Stimulated activated CD4-positive, alpha-beta T cell treated with anti-CD3 and anti-CD28 coated beads, Interleukin-2, amount 100 ng/mL, for 24 hours (primary cell): ENCODE data around the gene UTP11.
A peak's percentile ranks its signal among the peaks of the same experiment; 100 is the strongest.
"Not testable (repeated sequence)": the region's sequence is repeated elsewhere in the genome, so short reads cannot be mapped to it uniquely, and the experiment has no call there.

Source experiments
- DNase-seq, 2 donors: peaks; one replicate each; pipeline ENCODE4 v3.0.0-alpha.2; 2020

Gene UTP11

DNA sequence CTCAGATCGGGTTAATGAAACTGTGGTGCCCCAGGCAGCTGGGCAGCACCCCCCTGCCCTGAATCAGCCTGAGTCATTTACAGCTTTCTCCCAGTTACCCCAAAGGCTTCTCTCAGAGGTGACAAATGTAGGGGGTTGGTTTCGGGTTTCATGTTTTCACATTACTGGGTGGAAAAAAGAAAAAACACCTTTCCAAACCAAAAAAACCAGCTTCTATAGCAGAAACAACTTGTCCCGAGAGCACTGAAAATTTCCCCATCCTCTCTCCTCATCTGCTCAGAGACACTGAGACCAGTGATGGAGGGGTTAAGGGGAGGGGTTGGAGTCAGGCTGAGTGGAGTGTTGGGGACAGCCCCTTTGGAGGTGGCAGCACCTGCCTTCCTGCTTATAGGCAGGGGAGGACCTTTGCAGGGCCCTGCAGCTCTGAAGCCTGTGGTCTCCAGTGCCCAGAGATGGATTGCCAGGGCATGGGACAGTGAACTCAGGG lies 15.6 kb downstream of the UTP11 start:
- DNase-seq: peak; percentile 78 to 83

DNA sequence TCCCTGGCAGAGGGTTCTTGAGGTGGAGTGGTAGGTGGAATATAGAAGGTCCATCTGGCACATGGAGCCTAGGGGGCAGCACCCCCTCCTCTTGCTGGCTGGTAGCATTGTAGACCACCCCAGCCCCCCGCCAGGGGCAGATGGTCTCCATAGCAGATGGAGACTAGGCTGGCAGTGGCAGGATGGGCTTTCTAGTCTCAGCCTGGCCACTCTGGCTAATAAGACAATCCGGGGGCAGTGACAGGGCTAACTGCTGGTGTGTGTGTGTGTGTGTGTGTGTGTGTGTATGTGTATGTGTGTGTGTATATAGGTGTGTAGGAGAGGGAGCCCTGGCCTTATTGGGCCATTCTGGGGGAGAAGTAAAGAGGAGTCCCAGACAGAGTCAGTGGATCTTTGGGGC lies 16.1 kb downstream of the UTP11 start:
- no peak for DNase-seq

DNA sequence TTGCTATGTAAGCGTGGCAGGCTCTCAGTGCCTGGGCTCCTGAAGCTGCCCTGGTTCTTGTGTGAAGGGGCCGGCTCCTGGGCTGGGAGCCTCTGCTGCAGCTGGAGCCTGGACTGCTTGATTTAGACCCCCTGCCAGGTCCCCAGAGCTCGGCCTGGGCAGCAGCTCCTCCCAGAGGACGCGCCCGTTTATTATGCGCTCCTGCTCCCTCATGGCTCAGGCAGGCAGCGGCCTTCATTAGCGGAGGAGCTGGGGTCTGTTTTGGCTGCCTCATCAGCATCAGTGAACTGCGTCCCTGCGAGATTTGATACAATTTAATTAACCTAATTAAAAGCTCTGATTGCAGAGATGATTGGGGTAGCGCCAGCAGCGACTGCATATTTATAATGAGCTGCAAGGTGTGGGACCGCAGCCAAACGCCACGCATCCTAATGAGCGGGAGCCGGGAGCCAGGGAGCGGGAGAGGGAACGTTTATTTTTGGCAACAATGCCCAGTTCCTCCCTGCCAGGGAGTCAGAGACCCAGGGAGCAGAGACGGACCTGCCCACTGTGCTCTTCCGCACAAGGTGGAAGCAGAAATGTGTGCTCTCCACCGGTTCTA lies 16.6 kb downstream of the UTP11 start:
- no peak for DNase-seq

DNA sequence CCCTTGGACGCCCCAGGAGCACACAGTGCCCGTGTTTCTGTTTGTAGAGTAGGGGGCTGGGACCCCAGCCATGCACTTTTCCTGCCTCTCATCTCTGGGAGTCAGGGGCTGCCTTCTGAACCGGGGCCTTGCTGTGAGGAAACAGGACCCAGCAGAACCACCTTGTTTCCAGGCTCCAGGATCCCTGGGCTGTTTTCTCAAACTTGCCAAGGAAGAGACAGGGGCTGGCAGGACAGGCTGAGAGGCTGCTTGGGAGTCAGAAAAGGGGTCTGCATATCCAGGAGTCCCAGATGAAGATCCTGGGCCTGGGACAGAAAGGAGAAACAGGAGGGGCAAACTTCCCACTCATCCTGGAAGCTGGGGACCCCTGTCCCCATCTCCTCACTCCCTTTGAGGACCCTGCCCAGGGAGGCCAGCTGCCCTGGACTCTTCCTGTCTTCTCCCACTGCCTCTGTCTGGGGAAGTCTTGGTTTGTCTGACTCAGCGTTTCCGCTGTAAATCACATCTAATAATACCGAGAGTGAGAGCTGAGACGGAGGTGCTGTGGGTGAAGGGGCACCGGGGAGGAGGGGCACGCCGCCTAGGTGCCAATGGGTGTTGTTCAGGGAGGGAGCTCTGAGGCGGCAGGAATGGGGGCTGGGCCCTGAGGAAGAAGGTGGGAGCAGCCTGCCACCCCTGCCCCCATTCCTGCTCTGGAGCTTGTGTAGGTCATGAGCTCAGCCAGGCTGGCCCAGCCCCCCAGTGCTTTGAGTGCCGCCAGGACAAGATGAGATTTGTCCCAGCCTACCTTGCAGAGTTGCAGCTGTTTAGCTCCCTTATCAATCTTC lies 17.4 kb downstream of the UTP11 start:
- DNase-seq: peak; percentile 82 to 84

DNA sequence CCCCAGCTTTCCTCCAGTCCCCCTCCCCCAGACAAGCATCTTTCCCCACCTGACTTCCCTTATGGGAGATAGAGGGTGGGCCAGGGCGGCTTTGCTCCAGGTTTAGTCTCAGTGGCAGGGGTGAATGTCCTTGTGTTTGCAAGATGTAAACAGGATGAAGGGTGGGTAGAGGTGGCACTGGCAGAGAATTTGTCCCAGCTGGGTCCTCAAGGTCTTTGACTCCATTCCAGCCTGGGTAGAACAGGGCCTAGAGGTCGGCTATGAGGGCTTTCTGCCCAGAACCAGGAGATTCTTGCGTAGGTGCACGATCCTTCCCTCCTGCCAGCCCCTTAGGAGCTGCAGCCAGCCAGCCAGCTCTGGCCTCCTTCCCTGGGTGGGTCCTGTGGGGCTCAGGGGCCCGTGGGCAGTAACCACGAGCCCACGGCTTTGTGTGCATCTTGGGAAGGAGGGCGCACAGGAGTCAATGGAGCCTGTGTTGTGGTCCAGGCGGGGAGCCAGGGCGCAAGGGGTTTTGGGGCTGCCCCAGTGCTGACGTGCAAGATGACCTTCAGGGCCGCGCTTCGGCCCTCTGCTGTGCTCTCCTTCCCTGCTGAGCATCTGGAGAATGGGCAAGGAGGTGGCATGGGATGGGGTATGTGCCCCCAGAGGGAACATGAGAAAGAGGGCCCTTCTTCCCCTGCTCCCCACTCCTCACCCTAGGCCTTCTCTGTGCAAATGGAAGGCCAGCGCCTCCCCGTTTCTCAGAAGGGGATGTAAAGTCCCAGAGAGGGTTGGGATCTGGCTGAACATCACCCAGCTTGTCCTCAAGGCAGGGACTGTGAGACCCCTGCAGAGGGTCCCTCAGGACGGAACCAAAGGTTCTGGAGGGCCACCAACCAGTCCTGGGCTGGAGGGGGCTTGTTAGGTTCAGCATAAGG lies 18.3 kb downstream of the UTP11 start:
- no peak for DNase-seq

DNA sequence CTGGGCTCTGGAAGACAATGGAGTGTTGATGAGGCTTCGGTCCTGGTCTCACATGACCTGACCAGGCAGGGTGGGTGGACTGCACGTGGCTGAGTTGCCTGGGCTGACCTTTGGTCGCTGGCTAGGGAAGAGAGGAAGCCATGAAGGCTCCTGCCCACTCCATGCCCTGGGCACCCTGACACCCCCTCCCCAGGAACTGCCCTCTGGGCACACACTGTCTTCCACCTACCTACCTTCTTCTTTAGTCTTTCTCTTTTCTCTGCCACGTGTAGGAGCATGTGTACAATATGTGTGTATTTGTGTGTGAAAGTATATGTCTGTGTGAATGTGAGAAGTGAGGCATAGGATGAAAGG lies 19.0 kb downstream of the UTP11 start:
- DNase-seq: no peak

DNA sequence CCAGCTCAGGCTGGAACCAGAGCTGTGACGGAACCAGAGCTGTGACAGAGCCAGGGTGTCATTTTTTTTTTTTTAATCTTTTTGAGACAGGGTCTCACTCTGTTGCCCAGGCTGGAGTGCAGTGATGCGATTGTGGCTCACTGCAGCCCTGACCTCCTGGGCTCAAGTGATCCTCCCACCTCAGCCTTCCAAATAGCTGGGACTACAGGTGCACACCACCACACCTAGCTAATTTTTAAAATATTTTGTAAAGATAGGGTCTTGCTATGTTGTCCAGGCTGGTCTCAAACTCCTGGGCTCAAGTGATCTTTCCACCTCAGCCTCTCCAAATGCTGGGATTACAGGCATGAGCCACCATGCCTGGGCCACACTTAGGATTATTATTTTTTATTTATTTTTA lies 20.5 kb downstream of the UTP11 start:
- not testable (repeated sequence) for DNase-seq

DNA sequence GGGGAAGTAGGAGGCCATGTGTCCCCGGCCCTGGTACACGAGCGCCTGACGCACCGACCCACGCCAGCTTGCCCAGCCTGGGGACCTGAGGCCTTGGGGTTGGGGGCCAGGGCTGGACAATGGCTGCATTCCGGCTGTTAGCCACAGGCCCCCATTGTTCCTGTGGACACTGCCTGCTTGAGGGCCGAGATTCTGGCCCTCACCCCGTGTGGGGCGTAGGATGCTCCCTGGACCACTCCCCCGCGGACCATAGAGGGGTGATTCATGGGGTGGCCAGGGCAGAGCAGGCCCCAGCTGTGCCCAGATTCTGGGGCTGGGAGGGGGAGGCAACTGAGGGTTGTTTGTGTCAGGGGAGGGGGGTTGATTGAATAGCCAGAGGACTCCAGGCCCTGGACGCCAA lies 22.3 kb downstream of the UTP11 start:
- DNase-seq: no peak

DNA sequence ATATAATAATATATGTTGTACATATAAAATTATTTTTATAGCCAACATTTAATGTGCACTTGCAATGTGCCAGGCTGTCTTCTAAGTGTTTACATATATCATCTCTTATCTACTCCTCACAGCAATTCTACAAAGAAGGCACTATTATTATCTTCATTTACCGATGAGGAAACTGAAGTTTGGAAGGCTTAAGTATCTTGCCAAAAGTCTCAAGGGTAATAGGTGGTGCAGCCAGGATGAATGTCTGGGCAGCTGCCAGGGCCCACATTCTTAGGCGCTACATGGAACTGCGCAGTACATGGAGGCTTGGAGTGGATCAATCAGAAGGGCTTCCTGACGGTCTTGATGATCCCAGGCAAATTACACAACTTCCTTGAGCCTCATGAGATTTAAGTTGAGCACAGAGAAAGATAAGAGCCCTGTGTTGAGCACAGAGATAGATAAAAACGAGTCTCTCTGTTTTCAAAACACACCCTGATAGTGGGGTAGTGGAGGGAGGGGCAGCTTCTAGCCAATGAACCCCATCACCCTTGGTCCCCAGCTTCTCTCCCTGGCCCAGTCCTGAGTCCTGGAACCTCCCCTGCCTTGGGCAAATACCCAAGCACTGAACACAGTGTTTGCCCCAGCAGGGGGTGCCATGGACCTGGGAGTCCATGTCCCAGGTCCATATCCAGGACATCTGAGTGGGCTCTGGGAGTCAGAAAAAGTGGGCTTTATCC lies 24.8 kb downstream of the UTP11 start:
- DNase-seq: peak in 1 of 2 donors; percentile 25

DNA sequence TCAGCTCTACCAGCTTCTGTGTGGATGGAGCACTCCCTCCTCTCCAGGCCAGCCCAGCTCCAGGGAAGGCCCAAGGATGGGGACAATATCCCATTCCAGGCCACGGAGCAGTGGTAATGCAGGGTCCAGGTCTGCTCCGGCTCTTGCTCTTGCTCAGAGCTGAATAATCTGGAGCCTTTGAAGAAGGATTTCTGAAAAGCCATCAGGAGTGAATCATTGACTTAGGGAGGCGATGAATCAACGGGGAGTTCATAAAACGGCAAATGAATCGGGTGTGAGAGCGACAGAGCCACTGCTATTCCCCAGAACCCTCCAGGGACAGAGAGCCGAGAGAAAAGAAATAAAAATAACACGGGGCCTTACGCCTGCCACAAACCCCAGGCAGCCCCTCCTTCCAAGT lies 26.3 kb downstream of the UTP11 start:
- DNase-seq: no peak

DNA sequence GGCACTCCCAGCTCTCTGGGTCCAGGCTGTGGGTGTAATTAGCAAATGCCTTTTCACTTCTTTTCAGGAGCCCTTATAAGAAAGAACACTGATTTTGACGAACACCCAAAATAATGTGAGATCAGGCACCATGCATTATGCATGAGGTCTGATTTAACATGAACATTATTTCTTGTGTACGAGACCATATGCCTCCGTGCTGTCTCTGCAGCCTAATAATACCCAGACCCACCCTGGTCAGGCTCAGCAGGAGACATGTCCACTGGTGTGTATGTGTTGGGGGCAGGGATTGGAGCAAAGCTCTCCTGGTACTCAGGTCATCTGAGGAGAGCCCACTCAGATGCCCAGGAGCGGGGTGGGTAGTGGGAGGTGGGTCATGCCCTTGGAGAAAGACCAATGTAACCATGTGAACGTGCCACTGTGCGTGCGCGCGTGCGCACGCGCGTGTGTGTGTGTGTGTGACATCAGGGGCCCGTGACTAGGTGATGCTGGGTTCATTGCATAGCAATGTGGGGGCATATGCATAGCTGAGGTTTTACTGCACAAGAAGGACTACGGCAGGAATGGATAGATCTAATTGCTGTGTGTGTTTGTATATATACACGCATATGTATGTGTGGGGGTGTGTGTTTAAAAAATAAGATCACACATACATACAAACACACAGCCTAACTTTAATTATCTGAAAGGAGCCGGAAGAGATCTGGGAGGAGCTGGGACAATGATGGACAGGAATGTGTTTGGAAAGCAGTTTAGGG lies 27.0 kb downstream of the UTP11 start:
- no peak for DNase-seq

DNA sequence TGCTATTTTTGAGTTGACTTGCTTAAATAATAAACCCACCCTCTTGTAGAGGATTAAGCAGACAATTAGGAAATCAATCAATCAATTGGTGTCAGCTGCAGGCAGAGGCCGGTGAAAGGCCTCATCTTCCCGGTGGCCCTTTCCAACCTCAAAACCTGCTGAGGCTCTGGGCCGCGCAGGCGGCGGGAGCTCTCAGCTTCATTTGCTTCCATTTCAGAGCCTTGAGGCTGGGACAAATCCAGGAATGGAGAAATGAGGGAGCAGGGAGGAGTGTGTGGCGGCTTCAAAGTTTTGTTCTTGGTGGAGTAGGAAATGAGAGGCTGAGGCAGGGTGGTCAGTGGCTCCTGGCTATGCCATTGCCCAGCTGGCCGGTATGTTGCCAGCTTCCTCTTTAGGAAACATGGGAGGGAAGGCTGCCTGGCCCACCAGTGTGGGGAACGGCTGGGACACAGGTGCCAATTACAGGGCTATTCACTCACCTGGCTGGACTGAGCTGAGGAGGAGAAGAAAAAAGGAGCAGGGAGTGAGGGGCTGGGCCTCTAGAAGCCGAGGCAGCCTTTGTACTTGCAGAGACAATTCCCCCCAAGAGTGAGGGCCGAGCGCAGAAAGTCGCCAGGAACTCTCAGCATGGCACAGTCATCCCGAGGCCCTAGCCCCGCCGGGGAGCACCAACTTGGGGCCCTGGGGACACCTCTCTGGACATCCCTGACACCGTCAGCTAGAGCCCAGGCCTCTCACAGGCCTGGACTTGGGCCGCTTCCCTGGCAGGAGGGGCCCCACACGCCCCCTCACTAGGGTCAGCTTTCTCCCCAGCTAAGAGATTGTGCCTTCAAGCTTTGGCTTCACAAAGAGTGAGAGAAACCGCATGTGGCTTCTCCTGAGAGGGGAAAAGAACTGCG lies 29.7 kb downstream of the UTP11 start:
- DNase-seq: no peak

DNA sequence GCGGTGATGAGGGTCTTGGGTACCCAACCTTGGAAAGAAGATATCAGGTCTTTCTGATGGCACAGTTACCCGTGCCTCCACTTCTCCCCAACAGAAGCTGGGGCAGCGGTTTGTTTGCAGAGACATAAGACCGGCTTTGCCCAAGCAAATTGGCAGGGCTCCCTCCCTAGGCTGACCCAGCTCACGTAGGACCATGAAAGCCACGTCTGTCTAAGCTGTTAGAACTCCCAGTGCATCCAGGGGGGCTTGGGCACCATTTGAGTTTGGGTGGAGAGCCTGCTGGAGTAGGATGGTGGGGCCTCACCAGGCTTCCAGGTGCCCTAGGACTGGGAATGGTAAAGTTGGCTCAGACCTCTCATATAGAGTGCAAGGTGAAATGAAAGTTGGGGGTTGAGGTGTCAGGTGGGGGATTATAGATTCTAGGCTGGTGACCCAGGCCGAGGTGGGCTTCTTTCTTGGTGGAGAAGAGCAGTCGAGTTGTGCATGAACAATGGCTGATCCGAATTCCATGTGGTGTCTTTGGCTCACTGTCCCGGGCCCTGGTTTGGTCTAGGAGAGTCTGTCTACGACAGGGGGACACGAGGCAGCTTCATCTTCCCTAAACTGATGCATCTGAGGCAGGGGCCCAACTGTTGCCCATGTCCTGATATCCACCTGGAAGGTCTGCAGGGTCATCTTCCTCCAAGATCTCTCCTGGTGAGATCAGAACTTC lies 30.7 kb downstream of the UTP11 start:
- DNase-seq: no peak

DNA sequence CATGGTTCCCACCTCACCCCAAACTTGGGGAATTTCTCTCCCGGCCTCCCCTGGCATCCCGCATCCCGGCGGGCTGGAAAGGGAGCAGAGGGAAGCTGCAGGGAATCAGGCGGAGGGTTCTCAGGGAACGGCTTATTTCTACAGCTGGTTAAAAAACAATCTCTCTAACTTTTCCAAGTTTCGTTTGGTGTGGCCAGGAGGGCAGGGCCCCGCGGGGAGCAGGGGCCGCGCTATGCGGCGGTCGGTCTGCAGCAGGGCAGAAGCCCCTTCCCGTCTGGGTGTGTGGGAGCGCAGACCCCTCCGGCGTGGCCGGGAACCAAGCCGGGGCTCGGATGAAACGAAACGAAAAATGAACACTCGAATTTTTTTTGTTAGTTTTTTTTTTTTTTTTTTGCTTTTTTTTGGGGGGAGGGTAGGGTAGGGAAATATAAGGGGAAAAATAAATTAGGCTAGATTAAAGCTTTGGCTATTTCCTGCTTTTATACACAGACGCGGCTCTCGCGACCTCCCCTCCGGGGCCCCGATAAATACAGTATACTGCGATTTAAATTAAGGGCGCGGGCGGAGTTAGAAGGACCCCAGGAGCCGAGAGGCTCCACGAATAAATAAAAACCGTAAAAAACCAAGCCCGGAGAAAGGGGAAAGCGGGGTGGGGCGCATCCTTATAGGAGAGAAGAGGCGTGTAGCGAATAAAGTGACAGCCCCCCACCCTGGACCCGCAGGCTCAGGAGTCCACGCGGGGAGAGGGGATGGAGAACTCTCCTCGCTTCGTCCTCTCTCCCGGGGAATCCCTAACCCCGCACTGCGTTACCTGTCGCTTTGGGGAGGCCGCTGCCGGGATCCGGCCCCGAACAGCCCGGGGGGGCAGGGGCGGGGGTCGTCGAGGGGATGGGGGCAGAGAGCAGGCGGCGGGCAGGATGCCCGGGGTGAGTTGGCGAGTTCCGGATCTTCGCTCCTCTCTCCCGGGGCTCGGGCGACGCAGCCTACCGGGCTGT lies 32.0 kb downstream of the UTP11 start:
- DNase-seq: no peak

DNA sequence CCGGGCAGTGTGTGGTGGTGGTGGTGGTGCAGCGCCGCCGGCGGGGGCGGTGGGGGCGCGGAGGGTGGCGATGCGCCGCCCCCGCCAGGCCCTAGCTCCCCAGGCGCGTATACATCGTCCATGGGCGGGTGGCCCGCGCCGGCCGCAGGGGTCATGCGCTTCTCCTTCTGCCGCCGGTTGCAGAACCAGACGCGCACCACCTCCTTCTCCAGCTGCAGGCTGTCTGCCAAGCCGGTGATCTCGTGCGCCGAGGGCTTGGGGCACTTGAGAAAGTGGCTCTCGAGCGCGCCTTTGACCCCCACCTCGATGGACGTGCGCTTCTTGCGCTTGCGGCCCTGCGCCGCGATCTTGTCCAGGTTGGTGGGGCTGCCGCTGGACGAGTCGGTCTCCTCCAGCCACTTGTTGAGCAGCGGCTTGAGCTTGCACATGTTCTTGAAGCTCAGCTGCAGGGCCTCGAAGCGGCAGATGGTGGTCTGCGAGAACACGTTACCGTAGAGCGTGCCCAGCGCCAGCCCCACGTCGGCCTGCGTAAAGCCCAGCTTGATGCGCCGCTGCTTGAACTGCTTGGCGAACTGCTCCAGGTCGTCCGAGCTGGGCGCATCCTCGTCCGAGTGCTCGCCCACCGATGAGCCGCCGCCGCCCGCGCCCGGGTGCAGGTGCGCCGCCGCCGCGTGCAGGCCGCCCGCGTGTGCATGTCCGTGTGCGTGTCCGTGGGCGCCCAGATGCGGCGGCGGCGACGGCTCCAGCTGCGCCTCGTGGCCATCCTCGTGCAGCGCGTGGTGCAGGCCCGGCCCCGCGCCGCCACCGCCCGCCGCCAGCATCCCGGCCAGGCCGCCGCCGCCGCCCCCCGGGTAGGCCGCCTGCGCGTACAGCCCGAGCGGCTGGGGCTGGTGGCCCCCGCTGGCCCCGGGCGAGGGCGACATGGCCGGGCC lies 33.1 kb downstream of the UTP11 start:
- peak in 1 of 2 donors; percentile 20 for DNase-seq

DNA sequence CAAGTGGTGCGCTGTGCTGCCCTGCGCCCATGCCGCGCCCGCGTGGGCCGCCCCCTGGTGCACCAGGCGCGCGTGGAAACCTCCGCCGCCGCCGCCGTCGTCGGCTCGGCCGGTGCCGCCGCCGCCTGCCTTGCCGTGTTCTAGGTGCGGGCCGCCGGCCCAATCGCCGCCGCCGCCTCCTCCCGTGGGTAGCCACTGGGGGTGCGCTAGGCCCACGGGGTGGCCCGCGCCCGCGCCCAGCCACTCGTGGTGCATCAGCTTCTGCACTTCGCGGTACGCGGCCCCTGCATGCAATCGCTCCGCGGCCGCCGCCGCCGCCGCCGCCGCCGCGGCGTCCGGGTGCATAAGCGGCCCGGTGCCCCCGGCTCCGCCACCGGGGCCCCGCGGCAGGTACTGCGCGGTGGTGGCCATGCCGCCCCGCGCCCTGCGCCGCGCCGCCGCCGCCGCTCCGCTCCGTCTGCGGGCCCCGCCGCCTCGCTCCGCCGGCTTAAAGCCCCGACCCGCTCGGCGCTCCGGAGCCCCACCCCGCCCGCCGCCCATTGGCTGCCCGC lies 33.9 kb downstream of the UTP11 start, which contains the start of gene POU3F1:
TSS of gene POU3F1 (minus strand) at position 461 of the 551 bp plus-strand sequence. CDS start at position 411, 50 bp downstream.
- no peak for DNase-seq
